Suprapubic skin (tissue), 4 donors: ENCODE measurements around the gene MGARP.

ENCODE experiments used
- EP300 ChIP-seq: sonication (generic); formaldehyde crosslinking; IDR thresholded peaks from one replicate; pipeline ENCODE4 v1.6.1; 2017; ENCODE audit warnings: antibody characterized with exemption
- POLR2A ChIP-seq, 2 donors: fragments of 450-650 bp; IDR thresholded peaks; one replicate each; pipeline ENCODE4 v1.6.1; 2017; ENCODE audit warnings: antibody characterized with exemption in 2 of 2, mild to moderate bottlenecking in 2 of 2, moderate library complexity in 2 of 2
- POLR2AphosphoS5 ChIP-seq, 3 donors: sonication (generic); formaldehyde crosslinking; IDR thresholded peaks; one replicate each; pipeline ENCODE4 v1.6.1; 2017; ENCODE audit warnings: antibody characterized with exemption in 3 of 3
- TF ChIP-seq, protein P1 (sequence below), 2 donors: fragments of 200-600 bp in 1 of 2; fragments of 450-650 bp in 1 of 2; sonication (generic) in 1 of 2; IDR thresholded peaks; one replicate each; pipeline ENCODE4 v1.5.1; 2016 to 2019; ENCODE audit warnings: antibody characterized with exemption in 2 of 2, mild to moderate bottlenecking in 1 of 2, moderate library complexity in 1 of 2

DNA sequence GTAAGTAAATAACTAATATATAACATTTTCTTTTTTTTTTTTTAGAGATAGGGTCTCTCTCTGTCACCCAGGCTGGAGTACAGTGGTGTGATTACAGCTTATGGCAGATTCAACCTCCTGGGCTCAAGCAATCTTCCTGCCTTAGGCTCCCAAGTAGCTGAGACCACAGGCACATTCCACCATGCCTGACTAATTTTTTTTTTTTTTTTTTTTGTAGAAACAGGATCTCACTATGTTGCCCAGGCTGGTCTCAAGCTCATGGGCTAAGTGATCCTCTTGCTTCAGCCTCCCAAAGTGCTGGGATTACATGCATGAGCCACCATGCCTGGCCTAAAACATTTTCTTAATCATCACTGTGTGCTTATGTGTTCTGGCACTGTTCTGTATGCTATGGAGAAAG is 32.8 kb downstream of the MGARP start:
- TF ChIP-seq, protein P1, sequence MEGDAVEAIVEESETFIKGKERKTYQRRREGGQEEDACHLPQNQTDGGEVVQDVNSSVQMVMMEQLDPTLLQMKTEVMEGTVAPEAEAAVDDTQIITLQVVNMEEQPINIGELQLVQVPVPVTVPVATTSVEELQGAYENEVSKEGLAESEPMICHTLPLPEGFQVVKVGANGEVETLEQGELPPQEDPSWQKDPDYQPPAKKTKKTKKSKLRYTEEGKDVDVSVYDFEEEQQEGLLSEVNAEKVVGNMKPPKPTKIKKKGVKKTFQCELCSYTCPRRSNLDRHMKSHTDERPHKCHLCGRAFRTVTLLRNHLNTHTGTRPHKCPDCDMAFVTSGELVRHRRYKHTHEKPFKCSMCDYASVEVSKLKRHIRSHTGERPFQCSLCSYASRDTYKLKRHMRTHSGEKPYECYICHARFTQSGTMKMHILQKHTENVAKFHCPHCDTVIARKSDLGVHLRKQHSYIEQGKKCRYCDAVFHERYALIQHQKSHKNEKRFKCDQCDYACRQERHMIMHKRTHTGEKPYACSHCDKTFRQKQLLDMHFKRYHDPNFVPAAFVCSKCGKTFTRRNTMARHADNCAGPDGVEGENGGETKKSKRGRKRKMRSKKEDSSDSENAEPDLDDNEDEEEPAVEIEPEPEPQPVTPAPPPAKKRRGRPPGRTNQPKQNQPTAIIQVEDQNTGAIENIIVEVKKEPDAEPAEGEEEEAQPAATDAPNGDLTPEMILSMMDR (IDR thresholded peaks at IDR 0.05), result no peak
- no peak for TF ChIP-seq POLR2AphosphoS5 (IDR thresholded peaks at IDR 0.05)
- TF ChIP-seq POLR2A (IDR thresholded peaks at IDR 0.05), result no peak
- TF ChIP-seq EP300, result no peak
